HG03095 (cell line): ENCODE measurements around the gene SIK3.

Source experiments
- ATAC-seq: cut with Tn5 transposase; IDR thresholded peaks from one replicate; pipeline ENCODE4 v1.9.1; 2021; ENCODE audit warnings: moderate library complexity; ENCODE audit not compliant: unreplicated experiment

SIK3 gene

GRCh38 chr11:116933961-116934360 is 164.3 kb downstream of the SIK3 start:
- no peak for ATAC-seq

- ATAC-seq, result no peak
These were observed 166.0 kb downstream of the SIK3 start for GRCh38 chr11:116932181-116932580.

GRCh38 chr11:116931206-116931953 is 166.8 kb downstream of the SIK3 start:
- ATAC-seq, result no peak

GRCh38 chr11:116930586-116930985 is 167.6 kb downstream of the SIK3 start:
- no peak for ATAC-seq

GRCh38 chr11:116930177-116930576 is 168.1 kb downstream of the SIK3 start:
- no peak for ATAC-seq

GRCh38 chr11:116929414-116930090 is 168.7 kb downstream of the SIK3 start:
- ATAC-seq, result no peak

- ATAC-seq, result no peak
These were observed 169.4 kb downstream of the SIK3 start for GRCh38 chr11:116928845-116929244.

GRCh38 chr11:116928102-116928777 is 170.0 kb downstream of the SIK3 start:
- ATAC-seq, result peak; percentile 73

GRCh38 chr11:116927163-116927974 is 170.9 kb downstream of the SIK3 start:
- no peak for ATAC-seq

GRCh38 chr11:116925050-116925449 is 173.2 kb downstream of the SIK3 start:
- ATAC-seq, result no peak

- ATAC-seq, result no peak
These were observed 179.1 kb downstream of the SIK3 start for GRCh38 chr11:116918925-116919655.

- ATAC-seq, result no peak
These were observed 180.6 kb downstream of the SIK3 start for GRCh38 chr11:116917632-116918031.

GRCh38 chr11:116916886-116917285 is 181.3 kb downstream of the SIK3 start:
- ATAC-seq, result no peak

GRCh38 chr11:116916052-116916451 is 182.2 kb downstream of the SIK3 start:
- ATAC-seq, result no peak

- no peak for ATAC-seq
These were observed 185.2 kb downstream of the SIK3 start for GRCh38 chr11:116913000-116913399.

- ATAC-seq, result no peak
These were observed 186.1 kb downstream of the SIK3 start for GRCh38 chr11:116911976-116912734.

- no peak for ATAC-seq
These were observed 187.4 kb downstream of the SIK3 start for GRCh38 chr11:116910847-116911246.

- ATAC-seq, result no peak
These were observed 187.8 kb downstream of the SIK3 start for GRCh38 chr11:116910378-116910777.

- ATAC-seq, result no peak
These were observed 189.0 kb downstream of the SIK3 start for GRCh38 chr11:116909245-116909644.

GRCh38 chr11:116906479-116906878 is 191.7 kb downstream of the SIK3 start:
- no peak for ATAC-seq
